Measurements from ENCODE around the gene TIMM13.
"Not testable (repeated sequence)": the region's sequence is repeated elsewhere in the genome, so short reads cannot be mapped to it uniquely, and the experiment has no call there.

The TIMM13 gene

DNA sequence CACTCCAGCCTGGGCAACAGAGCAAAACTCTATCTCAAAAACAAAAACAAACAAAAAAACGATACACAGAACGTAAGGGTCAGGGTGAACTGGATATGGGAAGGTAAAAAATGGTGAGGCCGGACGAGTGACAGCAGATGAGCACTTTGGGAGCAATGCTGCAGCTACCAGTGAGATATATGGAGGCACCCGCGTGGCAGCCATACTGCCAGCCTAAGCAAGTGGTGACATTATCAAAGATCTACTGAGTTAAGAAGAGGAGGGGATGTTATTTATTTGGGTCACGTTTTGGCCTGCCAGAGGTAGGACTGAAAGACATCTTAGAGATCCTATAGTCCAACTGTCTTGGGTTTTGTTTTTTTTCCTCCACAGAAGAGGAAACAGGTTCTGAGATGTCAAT, 14.2 kb downstream of the TIMM13 start:
- DNase-seq, result no peak

DNA sequence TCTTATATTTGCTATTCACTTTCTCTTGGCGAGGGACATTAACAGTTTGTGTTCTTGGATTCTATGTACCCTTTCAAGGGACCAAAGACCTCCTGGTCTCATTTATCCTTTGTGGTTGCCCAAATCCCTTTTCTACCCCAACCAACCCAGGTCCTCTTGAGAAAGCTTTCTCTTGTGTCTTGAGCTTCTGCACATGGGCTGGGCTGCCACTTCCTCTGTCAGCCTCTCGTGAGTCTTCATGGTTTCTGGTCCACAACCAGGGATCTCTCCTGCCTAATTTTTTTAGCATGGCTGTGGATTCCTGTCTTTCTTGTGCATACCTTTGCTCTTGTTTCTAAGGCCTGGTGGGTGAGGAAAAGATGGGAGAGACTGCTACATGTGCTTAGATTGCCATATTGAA, 14.9 kb downstream of the TIMM13 start:
- DNase-seq, result no peak

DNA sequence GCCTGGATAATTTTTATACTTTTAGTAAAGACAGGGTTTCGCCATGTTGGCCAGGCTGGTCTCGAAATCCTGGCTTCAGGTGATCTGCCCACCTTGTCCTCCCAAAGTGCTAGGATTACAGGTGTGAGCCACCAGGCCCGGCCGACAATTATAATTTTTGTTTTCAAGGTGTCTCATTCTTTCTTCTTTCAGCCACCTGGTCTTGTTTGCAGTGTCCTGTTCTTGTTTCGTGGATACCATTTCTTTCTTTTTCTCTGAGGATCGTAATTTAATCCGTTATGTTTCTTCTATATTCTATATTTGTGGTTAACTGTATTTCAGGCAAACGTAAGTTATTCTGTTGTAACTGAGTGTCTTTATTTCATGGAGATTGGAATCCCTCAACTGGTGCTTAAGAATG, 15.7 kb downstream of the TIMM13 start:
- DNase-seq, result no peak

DNA sequence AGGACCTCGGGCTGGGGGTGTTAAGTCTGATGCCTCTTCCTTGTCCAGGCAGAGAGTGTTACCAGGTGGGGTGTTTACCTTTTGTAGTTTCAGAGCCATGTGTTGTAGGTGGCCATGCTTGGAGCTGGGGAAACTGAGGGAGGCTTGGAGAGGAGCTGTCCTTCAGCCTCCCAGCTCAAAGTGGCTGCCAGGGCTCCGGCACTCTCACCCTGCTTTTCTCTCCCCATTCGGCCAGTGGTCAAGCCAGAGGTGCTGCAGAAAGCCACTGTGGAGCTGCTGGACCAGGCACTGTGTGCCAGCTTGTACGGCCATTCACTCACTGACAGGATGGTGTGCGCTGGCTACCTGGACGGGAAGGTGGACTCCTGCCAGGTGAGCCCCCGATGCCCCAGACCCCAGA, 17.4 kb downstream of the TIMM13 start:
- DNase-seq, result no peak

DNA sequence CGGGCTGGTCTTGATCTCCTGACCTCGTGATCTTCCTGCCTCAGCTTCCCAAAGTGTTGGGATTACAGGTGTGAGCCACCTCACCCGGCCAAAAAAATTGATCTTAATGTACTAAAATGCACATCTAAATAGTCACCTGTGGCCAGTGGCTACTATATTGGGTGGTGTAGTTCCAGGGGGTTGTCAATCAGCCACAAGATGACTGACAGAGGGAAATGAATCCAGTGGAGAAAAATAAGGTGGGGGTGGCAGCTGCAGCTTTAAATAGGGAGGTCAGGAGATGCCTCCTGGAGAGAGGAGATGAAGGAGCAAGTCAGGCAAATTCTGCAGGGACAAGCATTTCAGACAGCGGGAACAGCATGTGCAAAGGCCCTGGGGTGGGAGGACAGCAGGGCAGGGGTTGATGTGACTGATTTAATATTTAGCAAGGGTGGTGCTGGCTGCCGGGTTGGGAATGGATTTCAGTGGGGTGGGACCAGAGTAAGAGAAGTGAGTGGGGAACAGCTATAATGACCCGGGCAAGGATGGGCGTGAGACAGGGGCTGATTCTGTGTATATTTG, 18.0 kb downstream of the TIMM13 start:
- no peak for DNase-seq

DNA sequence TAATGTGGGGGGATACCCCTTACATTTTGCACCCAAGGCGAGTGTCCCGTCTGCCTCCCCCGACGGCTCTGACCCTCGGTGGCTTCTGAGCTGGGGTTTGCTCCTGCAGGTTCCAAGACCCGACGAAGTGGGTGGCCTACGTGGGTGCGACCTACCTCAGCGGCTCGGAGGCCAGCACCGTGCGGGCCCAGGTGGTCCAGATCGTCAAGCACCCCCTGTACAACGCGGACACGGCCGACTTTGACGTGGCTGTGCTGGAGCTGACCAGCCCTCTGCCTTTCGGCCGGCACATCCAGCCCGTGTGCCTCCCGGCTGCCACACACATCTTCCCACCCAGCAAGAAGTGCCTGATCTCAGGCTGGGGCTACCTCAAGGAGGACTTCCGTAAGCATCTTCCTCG, 19.1 kb downstream of the TIMM13 start:
- no peak for DNase-seq

DNA sequence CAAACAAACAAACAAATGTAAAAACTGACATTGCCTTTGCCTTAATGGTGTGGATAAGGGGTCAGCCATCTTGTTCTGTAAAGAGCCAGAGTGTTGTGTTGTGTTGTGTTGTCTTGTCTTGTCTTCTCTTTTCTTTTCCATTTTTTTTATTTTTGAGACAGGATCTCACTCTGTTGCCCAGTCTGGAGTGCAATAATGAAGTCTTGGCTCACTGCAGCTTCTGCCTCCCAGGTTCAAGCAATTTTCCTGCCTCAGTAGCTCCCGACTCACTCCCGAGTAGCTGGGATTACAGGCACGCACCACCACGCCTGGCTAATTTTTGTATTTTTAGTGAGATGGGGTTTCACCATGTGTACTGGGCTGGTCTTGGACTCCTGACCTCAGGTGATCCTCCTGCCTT, 27.8 kb downstream of the TIMM13 start:
- no peak for DNase-seq

DNA sequence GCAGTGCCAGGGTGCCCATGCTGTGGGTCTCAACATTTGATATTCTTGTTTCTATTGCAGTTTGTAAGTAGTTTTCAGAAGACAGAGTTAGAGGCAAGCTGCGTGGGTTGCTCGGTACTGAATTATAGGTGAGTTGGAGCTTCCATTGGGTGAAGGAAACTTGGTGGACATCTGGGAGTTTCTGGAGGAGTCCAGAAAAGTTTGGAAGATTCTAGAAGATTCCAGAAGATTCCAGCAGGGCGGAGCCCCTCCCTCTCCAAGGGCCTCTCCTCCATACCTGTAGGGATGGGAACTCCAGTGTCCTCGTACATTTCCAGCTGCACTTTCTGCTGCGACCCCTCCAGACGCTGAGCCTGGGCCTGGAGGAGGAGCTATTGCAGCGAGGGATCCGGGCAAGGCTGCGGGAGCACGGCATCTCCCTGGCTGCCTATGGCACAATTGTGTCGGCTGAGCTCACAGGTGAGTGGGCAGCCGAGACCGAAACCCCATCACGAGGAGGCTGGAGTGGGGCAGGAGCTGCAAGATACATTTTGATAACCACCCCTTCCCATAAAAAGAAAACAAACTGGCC, 28.6 kb downstream of the TIMM13 start:
- no peak for DNase-seq

DNA sequence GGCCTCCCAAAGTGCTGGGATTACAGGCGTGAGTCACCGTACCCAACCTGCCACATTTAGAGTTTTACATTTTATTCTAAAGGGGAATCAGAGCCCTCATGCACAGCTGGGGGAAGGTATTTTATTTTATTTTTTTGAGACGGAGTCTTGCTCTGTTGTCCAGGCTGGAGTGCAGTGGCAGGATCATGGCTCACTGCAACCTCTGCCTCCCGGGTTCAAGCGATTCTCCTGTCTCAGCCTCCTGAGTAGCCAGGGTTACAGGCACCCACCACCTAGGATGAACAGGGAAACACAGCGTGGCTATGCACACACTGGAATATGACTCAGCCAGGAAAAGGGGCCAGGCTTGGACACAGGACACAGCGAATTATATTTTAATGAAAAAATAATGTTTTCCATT, 30.2 kb downstream of the TIMM13 start:
- not testable (repeated sequence) for DNase-seq

DNA sequence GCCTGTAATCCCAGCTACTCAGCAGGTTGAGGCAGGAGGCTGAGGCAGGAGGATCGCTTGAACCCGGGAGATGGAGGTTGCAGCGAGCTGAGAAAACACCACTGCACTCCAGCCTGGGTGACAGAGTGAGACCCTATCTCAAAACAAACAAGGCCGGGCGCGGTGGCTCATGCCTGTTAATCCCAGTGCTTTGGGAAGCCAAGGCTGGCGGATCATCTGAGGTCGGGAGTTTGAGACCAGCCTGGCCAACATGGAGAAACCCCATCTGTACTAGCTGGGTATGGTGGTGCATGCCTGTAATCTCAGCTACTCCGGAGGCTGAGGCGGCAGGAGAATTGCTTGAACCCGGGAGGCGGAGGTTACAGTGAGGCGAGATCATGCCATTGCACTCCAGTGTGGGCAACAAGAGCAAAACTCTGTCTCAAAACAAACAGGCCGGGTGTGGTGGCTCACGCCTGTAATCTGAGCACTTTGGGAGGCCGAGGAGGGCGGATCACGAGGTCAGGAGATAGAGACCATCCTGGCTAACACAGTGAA, 32.0 kb downstream of the TIMM13 start:
- DNase-seq, result not testable (repeated sequence)

DNA sequence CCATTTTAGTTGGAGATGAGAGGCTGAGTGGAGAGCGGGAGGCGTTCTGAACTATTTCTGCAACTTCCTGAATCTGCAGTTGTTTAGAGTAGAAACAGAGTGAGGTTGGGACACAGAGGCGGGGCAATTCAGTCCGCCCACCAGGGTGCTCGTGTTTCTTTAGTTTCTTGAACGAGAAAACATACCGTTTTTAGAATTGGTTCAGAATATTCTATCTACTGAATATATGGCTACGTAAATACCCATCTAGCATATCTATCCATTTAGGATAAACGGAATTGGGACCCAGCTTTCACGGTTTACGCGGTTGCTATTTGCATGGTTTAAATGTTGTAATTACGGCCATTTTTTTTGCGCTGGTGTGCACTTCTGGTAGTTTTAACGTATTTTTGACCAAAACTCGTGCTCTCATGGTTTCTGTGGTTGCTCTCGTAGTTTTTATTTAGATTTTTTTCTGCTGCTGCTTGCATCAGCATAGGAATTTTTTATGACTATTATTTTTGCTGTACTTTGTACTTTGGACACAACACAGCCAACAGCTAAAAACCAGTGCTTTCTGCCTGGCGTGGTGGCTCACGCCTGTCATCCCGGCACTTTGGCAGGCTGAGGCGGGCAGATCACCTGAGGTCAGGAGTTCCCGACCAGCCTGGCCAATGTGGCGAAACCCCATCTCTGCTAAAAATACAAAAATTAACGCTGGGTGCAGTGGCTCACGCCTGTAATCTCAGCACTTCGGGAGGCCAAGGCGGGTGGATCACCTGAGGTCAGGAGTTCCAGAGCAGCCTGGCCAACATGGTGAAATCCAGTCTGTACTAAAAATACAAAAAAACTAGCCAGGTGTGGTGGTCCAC, 32.7 kb downstream of the TIMM13 start:
- no peak for DNase-seq

DNA sequence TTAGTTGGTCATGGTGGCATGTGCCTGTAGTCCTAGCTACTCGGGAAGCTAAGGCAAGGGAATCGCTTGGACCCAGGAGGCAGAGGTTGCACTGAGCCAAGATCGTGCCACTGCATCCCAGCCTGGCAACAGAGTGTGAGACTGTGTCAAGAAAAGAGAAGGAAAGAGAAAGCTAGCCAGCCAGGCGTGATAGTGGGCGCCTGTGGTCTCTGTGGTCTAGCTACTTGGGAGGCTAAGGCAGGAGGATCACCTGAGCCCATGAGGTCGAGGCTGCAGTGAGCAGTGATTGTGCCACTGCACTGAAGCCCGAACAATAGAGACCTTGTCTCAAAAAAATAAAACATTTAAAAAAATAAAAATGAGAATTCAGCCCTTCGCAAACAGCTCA, 33.3 kb downstream of the TIMM13 start:
- no peak for DNase-seq

DNA sequence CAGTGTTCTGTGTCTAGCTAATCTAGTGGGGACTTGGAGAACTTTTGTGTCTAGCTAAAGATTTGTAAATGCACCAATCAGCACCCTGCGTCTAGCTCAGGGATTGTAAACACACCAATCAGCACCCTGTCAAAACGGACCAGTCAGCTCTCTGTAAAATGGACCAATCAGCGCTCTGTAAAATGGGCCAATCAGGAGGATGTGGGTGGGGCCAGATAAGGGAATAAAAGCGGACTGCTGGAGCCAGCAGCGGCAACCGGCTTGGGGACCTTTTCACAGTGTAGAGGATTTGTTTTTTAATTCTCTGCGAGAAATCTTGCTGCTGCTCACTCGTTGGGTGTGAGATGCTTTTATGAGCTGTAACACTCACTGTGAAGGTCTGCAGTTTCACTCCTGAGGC, 34.5 kb downstream of the TIMM13 start:
- DNase-seq, result peak; percentile 21

DNA sequence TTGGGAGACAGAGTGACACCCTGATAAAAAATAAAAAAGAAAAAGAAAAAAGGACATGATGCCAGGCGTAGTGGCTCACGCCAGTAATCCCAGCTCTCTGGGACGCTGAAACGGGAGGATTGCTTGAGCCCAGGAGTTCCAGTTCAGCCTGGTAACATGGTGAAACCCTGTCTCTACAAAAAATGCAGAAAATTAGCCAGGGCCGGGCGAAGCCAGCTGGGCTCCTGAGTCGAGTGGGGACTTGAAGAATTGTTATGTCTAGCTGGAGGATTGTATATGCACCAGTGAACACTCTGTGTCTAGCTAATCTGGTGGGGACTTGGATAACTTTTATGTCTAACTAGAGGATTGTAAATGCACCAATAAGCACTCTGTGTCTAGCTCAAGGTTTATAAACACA, 35.0 kb downstream of the TIMM13 start:
- DNase-seq, result no peak

DNA sequence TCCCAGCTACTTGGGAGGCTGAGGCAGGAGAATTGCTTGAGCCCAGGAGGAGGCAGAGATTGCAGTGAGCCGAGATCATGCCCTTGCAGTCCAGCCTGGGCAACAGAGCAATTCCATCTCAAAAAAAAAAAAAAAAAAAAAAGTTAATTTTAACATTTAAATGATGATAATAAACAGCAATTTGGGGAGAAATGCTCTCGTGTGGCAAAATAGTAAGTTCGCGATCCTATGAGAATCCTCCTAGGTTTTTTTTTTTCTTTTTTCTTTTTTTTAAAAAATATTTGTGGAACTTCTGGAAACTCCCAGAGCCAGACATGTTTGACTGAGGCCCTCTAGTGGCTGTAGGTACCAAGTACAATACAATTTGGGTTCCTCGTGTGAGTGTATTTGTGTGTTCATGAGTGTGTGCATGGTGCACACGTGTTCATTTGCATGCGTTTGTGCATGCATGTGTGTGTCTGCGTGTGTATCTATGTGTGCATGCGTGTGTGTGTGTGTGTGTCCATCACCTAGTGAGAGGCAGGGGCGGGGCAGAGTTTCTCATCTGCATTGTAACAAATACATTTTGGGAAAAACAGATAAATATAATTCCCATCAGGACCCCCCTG, 36.2 kb downstream of the TIMM13 start:
- peak; percentile 82 for DNase-seq

DNA sequence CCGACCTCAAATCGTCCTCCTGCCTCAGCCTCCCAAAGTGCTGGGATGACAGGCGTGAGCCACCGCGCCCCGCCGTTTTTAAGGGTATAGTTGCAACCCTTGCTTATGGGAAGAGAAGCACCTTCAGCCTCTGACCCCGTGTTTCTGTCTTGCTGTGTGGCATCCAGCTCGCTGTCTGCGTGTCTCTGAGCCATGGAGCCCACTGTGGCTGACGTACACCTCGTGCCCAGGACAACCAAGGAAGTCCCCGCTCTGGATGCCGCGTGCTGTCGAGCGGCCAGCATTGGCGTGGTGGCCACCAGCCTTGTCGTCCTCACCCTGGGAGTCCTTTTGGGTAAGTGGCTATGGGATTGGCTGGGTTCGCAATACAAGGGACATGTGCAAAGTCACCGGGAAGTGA, 37.8 kb downstream of the TIMM13 start:
- DNase-seq, result no peak

DNA sequence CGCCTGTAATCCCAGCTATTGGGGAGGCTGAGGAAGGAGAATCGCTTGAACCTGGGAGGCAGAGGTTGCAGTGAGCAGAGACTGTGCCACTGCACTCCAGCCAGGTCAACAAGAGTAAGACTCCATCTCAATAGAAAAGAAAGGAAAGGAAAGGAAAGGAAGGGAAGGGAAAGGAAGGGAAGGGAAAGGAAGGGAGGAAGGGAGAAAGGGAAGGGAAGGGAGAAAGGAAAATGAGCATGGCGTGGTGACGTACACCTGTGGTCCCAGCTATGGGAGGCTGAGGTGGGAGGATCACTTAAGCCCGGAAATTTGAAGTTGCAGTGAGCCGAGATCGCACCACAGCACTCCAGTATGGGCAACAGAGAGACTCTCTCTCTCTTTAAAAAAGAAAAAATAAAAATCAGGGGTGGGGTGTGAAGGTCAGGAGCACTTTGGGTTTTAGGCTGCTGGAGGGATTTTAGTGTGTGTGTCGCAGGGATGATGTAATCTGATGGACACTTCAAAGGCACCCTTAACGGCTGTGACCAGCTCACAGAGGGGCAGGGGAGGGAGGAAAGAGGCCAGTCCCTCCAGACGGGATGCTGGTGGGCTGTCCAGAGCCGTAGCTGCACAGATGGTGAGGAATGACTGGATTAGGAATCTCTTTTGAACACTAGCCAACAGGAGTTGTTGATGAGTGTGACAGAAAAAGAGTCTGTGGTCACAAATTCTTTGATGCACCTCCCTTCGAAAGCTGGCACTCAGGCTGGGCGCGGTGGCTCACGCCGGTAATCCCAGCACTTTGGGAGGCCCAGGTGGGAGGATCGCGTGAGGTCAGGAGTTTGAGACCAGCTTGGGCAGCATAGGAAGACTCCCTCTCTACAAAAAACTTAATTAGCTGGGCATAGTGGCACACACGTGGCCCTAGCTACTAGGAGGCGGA, 39.8 kb downstream of the TIMM13 start:
- no peak for DNase-seq

DNA sequence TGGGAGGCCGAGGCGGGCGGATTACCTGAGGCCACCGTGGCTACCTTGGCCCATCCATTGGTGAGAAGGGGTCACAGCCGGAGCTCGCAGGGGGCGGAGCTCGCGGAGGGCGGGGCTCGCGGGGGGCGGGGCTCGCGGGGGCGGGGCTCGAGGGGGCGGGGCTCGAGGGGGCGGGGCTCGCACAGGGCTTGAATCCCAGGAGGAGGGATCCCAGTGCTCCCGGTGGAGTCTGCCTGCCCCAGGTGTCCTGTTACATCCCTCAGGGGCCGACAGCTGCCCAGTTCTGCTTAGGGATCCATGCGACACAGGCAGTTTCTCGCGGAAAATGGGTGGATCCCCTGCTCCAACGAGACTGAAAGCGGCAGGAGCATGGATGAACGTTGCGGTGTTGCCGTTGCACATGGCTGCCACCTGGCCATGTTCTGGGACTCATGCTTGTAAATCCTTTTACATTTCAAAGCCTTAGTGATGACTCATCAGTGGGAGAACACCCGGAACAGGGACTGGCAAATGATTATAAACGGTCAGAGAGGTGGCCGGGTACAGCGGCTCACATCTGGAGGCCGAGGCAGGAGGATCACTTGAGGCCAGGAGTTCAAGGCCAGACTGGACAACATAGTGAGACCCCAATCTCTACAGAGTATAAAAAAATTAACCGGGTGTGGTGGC, 42.2 kb downstream of the TIMM13 start:
- DNase-seq, result no peak

DNA sequence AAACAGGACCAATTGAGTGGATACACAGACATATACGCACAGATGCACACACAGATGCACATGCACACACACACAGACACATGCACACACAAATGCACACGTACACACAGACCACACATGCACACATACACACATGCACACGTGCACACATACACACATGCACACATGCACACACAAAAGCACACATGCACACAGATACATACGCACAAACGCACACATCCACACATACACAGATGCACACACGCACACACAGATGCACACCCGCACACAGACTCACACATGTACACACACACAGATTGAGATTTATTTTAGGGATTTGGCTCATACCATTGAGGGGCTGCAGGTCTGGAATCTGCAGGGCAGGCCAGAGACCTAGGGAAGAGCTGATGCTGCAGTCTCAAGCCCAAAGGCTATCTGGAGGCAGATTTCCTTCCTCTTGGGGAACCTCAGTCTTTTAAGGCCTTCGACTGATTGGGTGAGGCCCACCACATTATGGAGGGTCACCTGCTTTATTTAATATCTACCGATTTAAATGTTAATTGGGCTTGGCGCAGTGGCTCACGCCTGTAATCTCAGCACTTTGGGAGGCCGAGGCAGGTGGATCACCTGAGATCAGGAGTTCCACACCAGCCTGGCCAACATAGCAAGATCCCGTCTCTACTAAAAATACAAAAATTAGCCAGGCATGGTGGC, 44.7 kb downstream of the TIMM13 start:
- no peak for DNase-seq

DNA sequence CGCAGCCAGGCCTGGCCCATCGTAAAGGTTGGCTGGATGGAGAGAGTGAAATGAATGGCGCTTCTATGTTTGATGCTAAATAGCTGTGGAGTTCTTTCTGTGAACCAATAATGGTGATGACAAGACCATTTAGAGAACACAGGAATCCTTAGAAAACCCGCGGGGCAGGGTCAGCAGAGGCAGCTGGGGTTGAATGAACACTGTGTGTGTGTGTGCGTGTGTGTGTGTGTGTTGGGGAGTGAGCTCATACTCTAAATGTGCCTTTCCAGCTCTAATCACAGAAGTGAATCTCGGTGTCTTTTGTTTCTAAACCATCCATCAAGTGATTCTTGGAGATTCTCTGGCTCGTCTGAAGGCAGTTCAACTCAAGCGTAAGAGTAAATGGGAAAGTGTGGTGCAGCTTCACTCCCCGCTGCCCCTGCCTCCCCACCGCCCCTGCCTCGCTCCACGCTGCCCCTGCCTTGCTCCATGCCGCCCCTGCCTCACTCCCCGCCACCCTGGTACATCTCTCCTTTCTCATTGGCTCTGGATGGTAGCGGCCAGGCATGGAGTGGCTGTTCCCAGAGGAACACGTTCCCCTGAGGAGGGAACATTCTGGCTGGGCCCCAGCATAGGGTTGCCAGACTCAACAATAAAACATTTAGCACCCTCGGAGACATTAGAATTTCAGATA, 46.1 kb downstream of the TIMM13 start:
- DNase-seq, result no peak

DNA sequence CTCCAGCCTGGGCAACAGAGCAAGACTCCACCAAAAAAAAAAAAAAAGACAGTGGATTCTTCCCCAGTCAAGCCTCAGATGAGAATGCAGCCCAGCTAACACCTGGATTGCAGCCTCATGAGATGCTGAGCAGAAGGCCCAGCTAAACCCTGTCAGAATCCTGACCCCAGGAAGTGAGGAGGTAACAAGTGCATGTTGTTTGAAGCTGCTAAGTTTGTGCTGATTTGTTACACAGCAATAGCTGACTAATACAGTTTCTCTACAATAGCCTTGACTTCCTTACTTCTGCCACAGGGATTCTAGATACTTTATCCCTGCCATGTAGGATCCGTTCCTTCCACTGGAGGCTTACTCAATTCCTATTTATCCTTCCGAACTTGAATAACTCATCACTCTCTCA, 46.8 kb downstream of the TIMM13 start:
- no peak for DNase-seq
